HepG2 (cell line): ENCODE data around the gene LDAH. TPM values are rescaled to one million over a fixed set of nuclear protein-coding genes. Genes with fewer than 3 reads are reported as not detected.
A peak's percentile ranks its signal among the peaks of the same experiment; 100 is the strongest.

ENCODE experiments used
- ATAC-seq: fragments of 200-7000 bp; cut with Tn5 transposase; 3 replicates; pipeline ENCODE4 v1.9.1; 2020; ENCODE audit warnings: mild to moderate bottlenecking, moderate library complexity
- BruUV-seq: library from RNA; stranded (reverse); fragments of 400-500 nt; replicated peaks from 2 replicates; lab custom pipeline; 2021; lab: Mats Ljungman, UMichigan
- CTCF ChIA-PET: fragments of 300-600 bp; formaldehyde crosslinking; extraction: SDS; loops from one replicate; lab custom pipeline; 2021; ENCODE audit warnings: low total read pairs, inconsistent platforms, low intra/inter-chr PET ratio; lab: Yijun Ruan, JAX
- POLR2A ChIA-PET: fragments of 350-600 bp; sonication (Branson Sonifier 250); formaldehyde crosslinking; loops from one replicate; lab custom pipeline; 2020; ENCODE audit warnings: antibody characterized with exemption, inconsistent platforms; lab: Yijun Ruan, JAX
- DNase-seq: peaks from one replicate; pipeline ENCODE4 v3.0.0-alpha.2; 2015; ENCODE audit warnings: low spot score
- FAIRE-seq: peaks from 3 replicates; lab custom pipeline; 2011; peaks lifted over from hg19 to GRCh38; lab: Jason Lieb, UNC
- H2AFZ ChIP-seq: one replicate; pipeline ENCODE4 v1.6.1; 2011; ENCODE audit warnings: low read length, inconsistent platforms
- H3K27ac ChIP-seq: fragments of 300-600 bp; 3 replicates; pipeline ENCODE4 v1.8.0; 2011; ENCODE audit warnings: mixed run types, mild to moderate bottlenecking, mixed read lengths, low read length, inconsistent platforms; ENCODE audit not compliant: insufficient read depth; ENCODE audit errors: extremely low read length
- H3K27me3 ChIP-seq, 2 experiments: fragments of 200-600 bp in 1 of 2; 2 replicates in 1 of 2; 3 replicates in 1 of 2; pipeline versions ENCODE4 v1.6.0 to v1.8.0; 2011; ENCODE audit warnings: low read length in 2 of 2, mild to moderate bottlenecking in 2 of 2, moderate library complexity in 2 of 2, inconsistent platforms in 1 of 2; ENCODE audit not compliant: insufficient read depth in 2 of 2, control insufficient read depth in 1 of 2
- H3K36me3 ChIP-seq, 2 experiments: fragments of 200-600 bp in 1 of 2; replicated peaks in 1 of 2; 2 replicates in 1 of 2; 3 replicates in 1 of 2; pipeline versions ENCODE4 v1.5.1 to v1.8.0; 2011; ENCODE audit warnings: low read length in 2 of 2, inconsistent platforms in 1 of 2; ENCODE audit not compliant: insufficient read depth in 2 of 2, control insufficient read depth in 1 of 2
- H3K4me1 ChIP-seq: 2 replicates; pipeline ENCODE4 v1.5.1; 2012; ENCODE audit warnings: low read length, inconsistent platforms; ENCODE audit not compliant: insufficient read depth
- H3K4me2 ChIP-seq: 2 replicates; pipeline ENCODE4 v1.6.0; 2011; ENCODE audit warnings: low read depth, low read length, inconsistent platforms
- H3K4me3 ChIP-seq, 3 experiments: fragments of 200-600 bp in 1 of 3; sonication (generic), shearing (Covaris generic) in 1 of 3; replicated peaks in 1 of 3; 2 replicates each; pipeline ENCODE4 v1.5.1; 2011 to 2016; ENCODE audit warnings: low read length in 3 of 3, inconsistent platforms in 2 of 3, low read depth in 2 of 3, mild to moderate bottlenecking in 2 of 3, control low read depth in 1 of 3, mixed read lengths in 1 of 3; ENCODE audit not compliant: insufficient read depth in 1 of 3
- H3K79me2 ChIP-seq: one replicate; pipeline ENCODE4 v1.6.1; 2011; ENCODE audit warnings: low read length, inconsistent platforms; ENCODE audit not compliant: insufficient read depth
- H3K9ac ChIP-seq: 2 replicates; pipeline ENCODE4 v1.6.0; 2011; ENCODE audit warnings: mild to moderate bottlenecking, low read depth, low read length, inconsistent platforms; ENCODE audit not compliant: insufficient read depth
- H3K9me3 ChIP-seq: 2 replicates; pipeline ENCODE4 v1.5.1; 2012; ENCODE audit warnings: mild to moderate bottlenecking, low read length
- H4K20me1 ChIP-seq: 2 replicates; pipeline ENCODE4 v1.6.0; 2011; ENCODE audit warnings: inconsistent platforms, mild to moderate bottlenecking, low read length, moderate library complexity; ENCODE audit not compliant: insufficient read depth
- ARHGAP35 ChIP-seq: sonication (generic); formaldehyde crosslinking; IDR thresholded peaks from 2 replicates; pipeline ENCODE4 v1.9.0; 2022; ENCODE audit warnings: mild to moderate bottlenecking, inconsistent platforms, moderate library complexity, missing genetic modification reagents, borderline replicate concordance
- CBFB ChIP-seq: sonication (generic); formaldehyde crosslinking; IDR thresholded peaks from 2 replicates; pipeline ENCODE4 v1.4.0; 2020; ENCODE audit warnings: missing genetic modification reagents
- CEBPG ChIP-seq: IDR thresholded peaks from 2 replicates; pipeline ENCODE4 v1.6.1; 2016
- KDM3A ChIP-seq: IDR thresholded peaks from 2 replicates; pipeline ENCODE4 v1.6.1; 2018; ENCODE audit warnings: low read depth, missing compliant biosample characterization
- KLF15 ChIP-seq: sonication (generic); formaldehyde crosslinking; IDR thresholded peaks from 2 replicates; pipeline ENCODE4 v1.8.1; 2023; ENCODE audit warnings: borderline replicate concordance, mild to moderate bottlenecking, inconsistent platforms, missing genetic modification reagents, mixed read lengths
- RBAK ChIP-seq: sonication (generic); formaldehyde crosslinking; IDR thresholded peaks from 2 replicates; pipeline ENCODE4 v1.5.1; 2020; ENCODE audit warnings: mild to moderate bottlenecking, missing genetic modification reagents
- SMC3 ChIP-seq: IDR thresholded peaks from 2 replicates; pipeline ENCODE4 v1.6.1; 2011; ENCODE audit warnings: low read length, improper control_type of control experiment
- SOX13 ChIP-seq, 3 experiments: fragments of 450-650 bp in 1 of 3; sonication (generic) in 1 of 3; formaldehyde crosslinking in 1 of 3; IDR thresholded peaks in 2 of 3; conservative IDR thresholded peaks in 1 of 3; 2 replicates each; pipeline versions ENCODE4 v1.5.0 to v1.6.1; 2016 to 2020; ENCODE audit warnings: antibody characterized with exemption in 1 of 3, mild to moderate bottlenecking in 1 of 3, missing compliant biosample characterization in 1 of 3, missing genetic modification reagents in 1 of 3, moderate library complexity in 1 of 3
- ZBTB38 ChIP-seq: sonication (generic); formaldehyde crosslinking; IDR thresholded peaks from 2 replicates; pipeline ENCODE4 v1.5.1; 2020; ENCODE audit warnings: mild to moderate bottlenecking, missing genetic modification reagents
- ZBTB42 ChIP-seq: sonication (generic); formaldehyde crosslinking; IDR thresholded peaks from 2 replicates; pipeline ENCODE4 v1.5.0; 2020; ENCODE audit warnings: mild to moderate bottlenecking, missing genetic modification reagents
- ZNF567 ChIP-seq: sonication (generic); formaldehyde crosslinking; IDR thresholded peaks from 2 replicates; pipeline ENCODE4 v1.8.1; 2023; ENCODE audit warnings: mild to moderate bottlenecking, missing genetic modification reagents, borderline replicate concordance
- WGBS: methylation state at CpG from one replicate; pipeline ENCODE4 v1.1.6; 2017; ENCODE audit warnings: low lambda C conversion rate; 5-methylcytosine and 5-hydroxymethylcytosine counted together
- in situ Hi-C: cut with HindIII; loops from 2 replicates; pipeline ENCODE4 v1.10.0; 2017; ENCODE audit warnings: low pct_unique_long_range_greater_than_20kb; ENCODE audit not compliant: extremely low pct_ligation_motif_present
- intact Hi-C: fragments of 100-400 bp; cut with micrococcal nuclease; formaldehyde crosslinking; loops from one replicate; pipeline ENCODE4 v1.10.0; 2022; ENCODE audit not compliant: unreplicated experiment
- polyA plus RNA-seq, 8 experiments: library from polyadenylated mRNA; depleted of rRNA in 3 of 8; stranded (reverse) in 7 of 8; unstranded in 1 of 8; fragments of >200 nt; fragmentation: Illumina TruSeq in 4 of 8; extraction: Trizol in 4 of 8; gene quantifications; 2 replicates each; pipeline versions ENCODE4 v1.2.1 to v1.2.3, GENCODE V29; 2011 to 2016; ENCODE audit warnings: low read depth in 4 of 8, missing spikeins in 1 of 8, mixed read lengths in 1 of 8; ENCODE audit not compliant: insufficient read depth in 1 of 8
- total RNA-seq, 5 experiments: library from RNA; depleted of rRNA; stranded (reverse); fragments of >200 nt; fragmentation: Illumina TruSeq; extraction: Trizol; gene quantifications; 2 replicates each; pipeline ENCODE4 v1.2.3, GENCODE V29; 2016; ENCODE audit warnings: low read depth in 1 of 5
- TF ChIP-seq, protein P1 (sequence below): sonication (generic); formaldehyde crosslinking; IDR thresholded peaks from 2 replicates; pipeline ENCODE4 v1.8.0; 2023; ENCODE audit warnings: mild to moderate bottlenecking, missing genetic modification reagents
- TF ChIP-seq, protein P2 (sequence below): sonication (generic); formaldehyde crosslinking; IDR thresholded peaks from 2 replicates; pipeline ENCODE4 v1.5.0; 2020; ENCODE audit warnings: mild to moderate bottlenecking, missing genetic modification reagents, borderline replicate concordance
- TF ChIP-seq, protein P3 (sequence below), 2 experiments: fragments of 450-650 bp in 1 of 2; sonication (generic) in 1 of 2; formaldehyde crosslinking; IDR thresholded peaks; 2 replicates each; pipeline versions ENCODE4 v1.5.0 to v1.8.0; 2020 to 2022; ENCODE audit warnings: mild to moderate bottlenecking in 1 of 2, missing genetic modification reagents in 1 of 2
- TF ChIP-seq, protein P4 (sequence below): sonication (generic); formaldehyde crosslinking; conservative IDR thresholded peaks from 2 replicates; pipeline ENCODE4 v1.8.0; 2022; ENCODE audit warnings: mild to moderate bottlenecking, moderate library complexity, missing genetic modification reagents

Gene LDAH
- total and polyA plus RNA-seq, 2 of the 13 experiments (the other 11 are each of a cell fraction or from before 2014, with no cell fraction given): 28.8 to 46.2 TPM

DNA sequence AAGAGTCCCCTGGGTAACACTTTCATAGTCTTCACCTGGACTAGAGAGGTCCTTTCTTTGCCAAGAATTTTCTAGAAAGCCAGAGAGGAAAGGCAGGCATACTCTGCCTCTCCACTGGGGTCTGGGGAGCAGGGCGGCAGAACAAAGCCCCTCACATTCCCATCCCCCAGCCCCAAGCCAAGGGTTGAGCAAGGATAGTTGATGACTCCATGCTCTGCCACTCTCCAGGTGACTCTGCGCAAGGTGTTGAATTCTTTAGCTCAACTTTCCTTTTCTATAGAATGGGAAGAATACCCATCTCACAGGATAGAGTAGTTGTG lies 158.9 kb downstream of the LDAH start:
- in situ Hi-C loops: loop anchor here (10.0 to 25.0 kb wide), 2 partner anchors 298 to 501 kb away; no protein-coding TSS in a partner anchor
- ChIA-PET CTCF (interaction anchor here (0.9 to 1.4 kb wide), 2 partner anchors 12 kb away, joined by 5 to 6 read pairs; no protein-coding TSS in a partner anchor), POLR2A (interaction anchor here (1.2 to 8.5 kb wide), 2 partner anchors 12 to 13 kb away, joined by 5 to 216 read pairs; partner anchors contain the start of gene HS1BP3)
- DNase-seq: no peak
- no peak overlapping the region for H3K9ac ChIP-seq
- no peak overlapping the region for H3K27ac ChIP-seq
- no peaks in the 10 kb centered on the region for H4K20me1 ChIP-seq
- WGBS: 59% methylated on average over 2 of the region's 2 CpGs
- no peak overlapping the region for H2AFZ ChIP-seq
- no peak overlapping the region for H3K4me3 ChIP-seq
- intact Hi-C loops: loop anchor here (5.0 to 10.0 kb wide), 2 partner anchors 503 to 651 kb away; no protein-coding TSS in a partner anchor
- no peak for FAIRE-seq
- H3K4me2 ChIP-seq: peak overlapping the region; percentile 1; the same call in 1 of the 2 replicates
- BruUV-seq: no TSS peak
- no peaks in the 10 kb centered on the region for H3K9me3 ChIP-seq
- ATAC-seq: no peak
- peaks cover 15% of the 10 kb centered on the region for H3K79me2 ChIP-seq
- no peaks in the 10 kb centered on the region for H3K36me3 ChIP-seq
- H3K4me1 ChIP-seq: peaks cover 53% of the 10 kb centered on the region
- peaks cover 20 to 52% of the 10 kb centered on the region in 2 experiments; a peak in 4 of 5 replicates for H3K27me3 ChIP-seq
- no peak for TF ChIP-seq CEBPG (CRISPR knock-in tag)
- TF ChIP-seq KDM3A (CRISPR knock-in tag): no peak
- TF ChIP-seq KLF15 (CRISPR knock-in tag): no peak
- TF ChIP-seq, protein P1, sequence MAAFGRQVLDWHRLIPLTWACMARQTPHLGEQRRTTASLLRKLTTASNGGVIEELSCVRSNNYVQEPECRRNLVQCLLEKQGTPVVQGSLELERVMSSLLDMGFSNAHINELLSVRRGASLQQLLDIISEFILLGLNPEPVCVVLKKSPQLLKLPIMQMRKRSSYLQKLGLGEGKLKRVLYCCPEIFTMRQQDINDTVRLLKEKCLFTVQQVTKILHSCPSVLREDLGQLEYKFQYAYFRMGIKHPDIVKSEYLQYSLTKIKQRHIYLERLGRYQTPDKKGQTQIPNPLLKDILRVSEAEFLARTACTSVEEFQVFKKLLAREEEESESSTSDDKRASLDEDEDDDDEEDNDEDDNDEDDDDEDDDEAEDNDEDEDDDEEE (CRISPR knock-in tag): no peak
- TF ChIP-seq, protein P2, sequence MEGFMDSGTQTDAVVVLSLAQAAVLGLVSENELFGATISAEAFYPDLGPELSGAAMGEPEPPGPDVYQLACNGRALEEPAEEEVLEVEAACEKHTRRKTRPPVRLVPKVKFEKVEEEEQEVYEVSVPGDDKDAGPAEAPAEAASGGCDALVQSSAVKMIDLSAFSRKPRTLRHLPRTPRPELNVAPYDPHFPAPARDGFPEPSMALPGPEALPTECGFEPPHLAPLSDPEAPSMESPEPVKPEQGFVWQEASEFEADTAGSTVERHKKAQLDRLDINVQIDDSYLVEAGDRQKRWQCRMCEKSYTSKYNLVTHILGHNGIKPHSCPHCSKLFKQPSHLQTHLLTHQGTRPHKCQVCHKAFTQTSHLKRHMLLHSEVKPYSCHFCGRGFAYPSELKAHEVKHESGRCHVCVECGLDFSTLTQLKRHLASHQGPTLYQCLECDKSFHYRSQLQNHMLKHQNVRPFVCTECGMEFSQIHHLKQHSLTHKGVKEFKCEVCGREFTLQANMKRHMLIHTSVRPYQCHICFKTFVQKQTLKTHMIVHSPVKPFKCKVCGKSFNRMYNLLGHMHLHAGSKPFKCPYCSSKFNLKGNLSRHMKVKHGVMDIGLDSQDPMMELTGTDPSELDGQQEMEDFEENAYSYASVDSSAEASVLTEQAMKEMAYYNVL (CRISPR knock-in tag): no peak
- TF ChIP-seq ZBTB42: no peak
- no peak for TF ChIP-seq RBAK (CRISPR knock-in tag)
- TF ChIP-seq ZNF567 (CRISPR knock-in tag): no peak
- no peak for TF ChIP-seq SOX13 (IDR thresholded peaks at IDR 0.05)
- no peak for TF ChIP-seq SOX13 (CRISPR knock-in tag; conservative IDR thresholded peaks at IDR 0.05 in 1 of 2, IDR thresholded peaks at IDR 0.05 in 1 of 2)
- TF ChIP-seq, protein P3, sequence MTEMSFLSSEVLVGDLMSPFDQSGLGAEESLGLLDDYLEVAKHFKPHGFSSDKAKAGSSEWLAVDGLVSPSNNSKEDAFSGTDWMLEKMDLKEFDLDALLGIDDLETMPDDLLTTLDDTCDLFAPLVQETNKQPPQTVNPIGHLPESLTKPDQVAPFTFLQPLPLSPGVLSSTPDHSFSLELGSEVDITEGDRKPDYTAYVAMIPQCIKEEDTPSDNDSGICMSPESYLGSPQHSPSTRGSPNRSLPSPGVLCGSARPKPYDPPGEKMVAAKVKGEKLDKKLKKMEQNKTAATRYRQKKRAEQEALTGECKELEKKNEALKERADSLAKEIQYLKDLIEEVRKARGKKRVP (CRISPR knock-in tag; IDR thresholded peaks at IDR 0.05): no peak
- TF ChIP-seq CBFB (CRISPR knock-in tag): no peak
- no peak for TF ChIP-seq ZBTB38
- TF ChIP-seq SMC3: no peak
- TF ChIP-seq ARHGAP35 (CRISPR knock-in tag): no peak
- TF ChIP-seq, protein P4, sequence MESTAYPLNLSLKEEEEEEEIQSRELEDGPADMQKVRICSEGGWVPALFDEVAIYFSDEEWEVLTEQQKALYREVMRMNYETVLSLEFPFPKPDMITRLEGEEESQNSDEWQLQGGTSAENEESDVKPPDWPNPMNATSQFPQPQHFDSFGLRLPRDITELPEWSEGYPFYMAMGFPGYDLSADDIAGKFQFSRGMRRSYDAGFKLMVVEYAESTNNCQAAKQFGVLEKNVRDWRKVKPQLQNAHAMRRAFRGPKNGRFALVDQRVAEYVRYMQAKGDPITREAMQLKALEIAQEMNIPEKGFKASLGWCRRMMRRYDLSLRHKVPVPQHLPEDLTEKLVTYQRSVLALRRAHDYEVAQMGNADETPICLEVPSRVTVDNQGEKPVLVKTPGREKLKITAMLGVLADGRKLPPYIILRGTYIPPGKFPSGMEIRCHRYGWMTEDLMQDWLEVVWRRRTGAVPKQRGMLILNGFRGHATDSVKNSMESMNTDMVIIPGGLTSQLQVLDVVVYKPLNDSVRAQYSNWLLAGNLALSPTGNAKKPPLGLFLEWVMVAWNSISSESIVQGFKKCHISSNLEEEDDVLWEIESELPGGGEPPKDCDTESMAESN (CRISPR knock-in tag): no peak
